A549 (cell line): ENCODE measurements around the gene BCAS3. TPM values are rescaled to one million over a fixed set of nuclear protein-coding genes. Genes with fewer than 3 reads are reported as not detected.

ENCODE experiments used
- ATAC-seq, 2 experiments: fragments of 200-7000 bp in 1 of 2; fragments of >200 bp in 1 of 2; cut with Nextera tagmentation in 1 of 2; cut with Tn5 transposase in 1 of 2; 3 replicates each; pipeline versions ENCODE4 v1.8.0 to v1.9.1; 2018 to 2020; ENCODE audit warnings: mild to moderate bottlenecking in 1 of 2, moderate library complexity in 1 of 2
- CTCF ChIA-PET: fragments of 300-600 bp; sonication (Branson Sonifier 250); formaldehyde crosslinking; extraction: SDS; loops from one replicate; lab custom pipeline; 2021; ENCODE audit warnings: antibody characterized with exemption, inconsistent platforms; lab: Yijun Ruan, JAX
- POLR2A ChIA-PET: fragments of 350-600 bp; formaldehyde crosslinking; extraction: SDS; loops from one replicate; lab custom pipeline; 2021; ENCODE audit warnings: antibody characterized with exemption, inconsistent platforms; lab: Yijun Ruan, JAX
- DNase-seq, 2 experiments: peaks; one replicate each; pipeline versions ENCODE4 v3.0.0 to v3.0.0-alpha.2; 2011 to 2016; ENCODE audit warnings: low read depth in 1 of 2, low spot score in 1 of 2
- FAIRE-seq: peaks from 2 replicates; lab custom pipeline; 2011; peaks lifted over from hg19 to GRCh38; lab: Jason Lieb, UNC
- H3K27ac ChIP-seq, 2 experiments: fragments of >200 bp; sonication (Bioruptor Twin); formaldehyde crosslinking; 3 replicates each; pipeline ENCODE4 v1.5.1; 2016 to 2017
- H3K4me1 ChIP-seq: fragments of >200 bp; sonication (Bioruptor Twin); formaldehyde crosslinking; 3 replicates; pipeline ENCODE4 v1.6.1; 2016
- H3K4me2 ChIP-seq: fragments of >200 bp; sonication (Bioruptor Twin); formaldehyde crosslinking; 3 replicates; pipeline ENCODE4 v1.6.1; 2016
- H3K4me3 ChIP-seq: fragments of >200 bp; sonication (Bioruptor Twin); formaldehyde crosslinking; 3 replicates; pipeline ENCODE4 v1.5.1; 2016
- H3K9me3 ChIP-seq: fragments of >200 bp; sonication (Bioruptor Twin); formaldehyde crosslinking; 3 replicates; pipeline ENCODE4 v1.6.1; 2016
- CBX2 ChIP-seq: fragments of 200-600 bp; sonication (generic); IDR thresholded peaks from 2 replicates; pipeline ENCODE4 v1.6.1; 2016; ENCODE audit warnings: low read depth, mild to moderate bottlenecking, borderline replicate concordance
- CHD4 ChIP-seq: fragments of 200-600 bp; sonication (generic); IDR thresholded peaks from 2 replicates; pipeline ENCODE4 v1.6.1; 2016; ENCODE audit warnings: antibody characterized with exemption, mild to moderate bottlenecking, borderline replicate concordance
- EHF ChIP-seq: fragments of 250-450 bp; sonication (Bioruptor Pico); IDR thresholded peaks from 2 replicates; pipeline ENCODE4 v1.5.0; 2020; ENCODE audit warnings: mild to moderate bottlenecking
- EHMT2 ChIP-seq: fragments of 200-600 bp; sonication (generic); IDR thresholded peaks from 2 replicates; pipeline ENCODE4 v1.6.1; 2016; ENCODE audit warnings: antibody characterized with exemption, low read depth, mild to moderate bottlenecking, moderate library complexity
- ESRRA ChIP-seq: fragments of 150-350 bp; IDR thresholded peaks from 2 replicates; pipeline ENCODE4 v1.6.1; 2014; ENCODE audit warnings: mild to moderate bottlenecking, low read length, borderline replicate concordance
- FOSB ChIP-seq: fragments of 250-450 bp; sonication (Bioruptor Pico); IDR thresholded peaks from 2 replicates; pipeline ENCODE4 v1.5.0; 2020; ENCODE audit warnings: mild to moderate bottlenecking, moderate library complexity
- FOXS1 ChIP-seq: fragments of 250-450 bp; sonication (Bioruptor Pico); IDR thresholded peaks from 2 replicates; pipeline ENCODE4 v1.5.0; 2020; ENCODE audit warnings: mild to moderate bottlenecking, moderate library complexity
- GATA3 ChIP-seq: IDR thresholded peaks from 2 replicates; pipeline ENCODE4 v1.6.1; 2012; ENCODE audit warnings: borderline replicate concordance
- HDAC2 ChIP-seq: fragments of 200-600 bp; sonication (generic); IDR thresholded peaks from 2 replicates; pipeline ENCODE4 v1.6.1; 2016
- HOXA7 ChIP-seq: fragments of 250-450 bp; sonication (Bioruptor Pico); IDR thresholded peaks from 2 replicates; pipeline ENCODE4 v1.5.0; 2020; ENCODE audit warnings: mild to moderate bottlenecking, moderate library complexity
- JUN ChIP-seq, 2 experiments: fragments of >200 bp; sonication (Bioruptor Twin); formaldehyde crosslinking; IDR thresholded peaks; 2 replicates in 1 of 2; 3 replicates in 1 of 2; pipeline ENCODE4 v1.6.1; 2016 to 2017
- MAFK ChIP-seq: fragments of 450-650 bp; IDR thresholded peaks from 2 replicates; pipeline ENCODE4 v1.6.1; 2014; ENCODE audit not compliant: partially characterized antibody
- NPAS2 ChIP-seq: fragments of 250-450 bp; sonication (Bioruptor Pico); IDR thresholded peaks from 2 replicates; pipeline ENCODE4 v1.8.0; 2022; ENCODE audit warnings: mild to moderate bottlenecking, moderate library complexity, borderline replicate concordance
- NR3C1 ChIP-seq: fragments of >200 bp; sonication (Bioruptor Twin); formaldehyde crosslinking; IDR thresholded peaks from 3 replicates; pipeline ENCODE4 v1.6.1; 2017
- RCOR1 ChIP-seq: fragments of 150-350 bp; IDR thresholded peaks from 2 replicates; pipeline ENCODE4 v1.6.1; 2014; ENCODE audit warnings: antibody characterized with exemption, low read length, low read depth
- SMC3 ChIP-seq: fragments of >200 bp; sonication (Bioruptor Twin); formaldehyde crosslinking; IDR thresholded peaks from 3 replicates; pipeline ENCODE4 v1.6.1; 2018; ENCODE audit warnings: inconsistent platforms
- TP53 ChIP-seq: fragments of 250-450 bp; sonication (Bioruptor Pico); IDR thresholded peaks from 2 replicates; pipeline ENCODE4 v1.5.0; 2021; ENCODE audit warnings: mild to moderate bottlenecking, moderate library complexity
- ZC3H11A ChIP-seq: fragments of 450-650 bp; IDR thresholded peaks from 2 replicates; pipeline ENCODE4 v1.6.1; 2014; ENCODE audit warnings: antibody characterized with exemption, mild to moderate bottlenecking
- ZSCAN20 ChIP-seq: fragments of 250-450 bp; sonication (Bioruptor Pico); IDR thresholded peaks from 2 replicates; pipeline ENCODE4 v1.8.0; 2022; ENCODE audit warnings: mild to moderate bottlenecking, moderate library complexity
- WGBS: methylation state at CpG from one replicate; pipeline ENCODE4 v1.1.6; 2017; ENCODE audit errors: missing lambda C conversion rate; 5-methylcytosine and 5-hydroxymethylcytosine counted together
- polyA plus RNA-seq, 4 experiments: library from polyadenylated mRNA; depleted of rRNA in 3 of 4; stranded (reverse); fragments of >200 nt; fragmentation: RNase III in 1 of 4; extraction: RNeasy Plus Mini Kit Qiagen cat#74134 plus additional on column Dnase treatment in 1 of 4; gene quantifications; 2 replicates in 3 of 4; 3 replicates in 1 of 4; pipeline ENCODE4 v1.2.3, GENCODE V29; 2011 to 2017
- TF ChIP-seq, protein P1 (sequence below): fragments of >200 bp; sonication (Bioruptor Twin); formaldehyde crosslinking; IDR thresholded peaks from 3 replicates; pipeline ENCODE4 v1.5.1; 2016
- TF ChIP-seq, protein P2 (sequence below): fragments of 200-600 bp; sonication (generic); IDR thresholded peaks from 2 replicates; pipeline ENCODE4 v1.6.1; 2016; ENCODE audit warnings: antibody characterized with exemption, mild to moderate bottlenecking, moderate library complexity

BCAS3 gene
- polyA plus RNA-seq, 2 of the 4 experiments (the other 2 are of a cell fraction) = 14.7 to 43.4 TPM

DNA sequence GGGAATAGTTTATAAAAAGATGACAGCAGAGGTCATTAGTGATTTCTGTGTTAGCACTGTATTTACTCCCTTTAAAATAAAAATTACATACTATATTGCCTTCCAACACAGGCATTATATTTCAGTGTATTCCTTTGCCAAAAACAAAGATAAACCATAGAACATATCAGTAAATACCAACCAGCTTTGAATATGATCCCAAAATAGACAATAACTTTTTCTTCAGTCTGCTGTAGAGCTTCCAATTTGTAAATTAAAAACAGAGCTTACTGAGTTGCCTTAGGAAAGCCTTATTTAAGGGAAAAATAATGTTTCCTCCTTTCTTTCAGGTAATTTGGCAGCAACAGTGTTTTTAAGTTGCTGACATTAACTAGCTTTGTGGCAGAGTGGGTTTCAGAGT is 369.9 kb downstream of the BCAS3 start:
- Histone ChIP-seq H3K4me3 (no peak overlapping the region), H3K4me1 (no peaks in the 10 kb centered on the region), H3K9me3 (no peaks in the 10 kb centered on the region), H3K27ac (no peak overlapping the region), H3K4me2 (no peak overlapping the region)
- CTCF ChIA-PET = no interaction called here
- TF ChIP-seq MAFK (no peak), CBX2 (no peak), EHF (no peak), NPAS2 (CRISPR knock-in tag) (no peak)
- ATAC-seq (no peak), DNase-seq (no peak), FAIRE-seq (no peak)
- POLR2A ChIA-PET = no interaction called here

DNA sequence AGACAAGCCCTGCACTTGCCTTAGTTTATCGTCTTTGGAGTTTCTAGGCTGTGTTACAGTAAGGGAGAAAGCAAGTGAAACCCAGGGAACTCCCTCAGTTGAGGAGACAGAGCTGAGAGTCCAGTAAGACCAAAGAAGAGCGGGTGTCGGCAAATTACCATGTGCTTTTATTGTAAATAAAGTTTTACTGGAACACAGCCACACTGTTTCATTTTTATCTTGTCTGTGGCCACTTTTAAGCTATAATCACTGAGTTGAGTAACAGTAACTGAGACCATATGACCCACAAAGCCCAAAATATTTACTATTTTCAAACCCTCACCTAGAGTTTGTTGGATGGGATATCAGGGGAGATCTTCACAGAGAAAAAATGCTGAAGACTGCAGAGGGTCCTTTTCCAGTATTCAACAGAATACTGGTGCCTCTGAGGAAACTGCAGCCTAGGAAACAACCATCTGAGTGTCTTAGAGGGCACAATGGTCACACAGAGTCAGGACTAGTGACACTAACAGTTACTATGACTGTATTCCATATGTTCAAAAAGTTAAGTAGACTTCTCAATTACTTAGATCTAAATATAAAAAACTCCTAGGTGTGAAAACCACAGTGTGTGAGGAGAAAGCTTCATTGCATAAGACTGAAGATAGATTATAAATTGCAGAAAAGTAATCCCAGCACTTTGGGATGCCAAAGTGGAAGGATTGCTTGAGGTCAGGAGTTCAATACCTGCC is 370.9 kb downstream of the BCAS3 start:
- 92% methylated on average over 3 of the region's 3 CpGs for WGBS

DNA sequence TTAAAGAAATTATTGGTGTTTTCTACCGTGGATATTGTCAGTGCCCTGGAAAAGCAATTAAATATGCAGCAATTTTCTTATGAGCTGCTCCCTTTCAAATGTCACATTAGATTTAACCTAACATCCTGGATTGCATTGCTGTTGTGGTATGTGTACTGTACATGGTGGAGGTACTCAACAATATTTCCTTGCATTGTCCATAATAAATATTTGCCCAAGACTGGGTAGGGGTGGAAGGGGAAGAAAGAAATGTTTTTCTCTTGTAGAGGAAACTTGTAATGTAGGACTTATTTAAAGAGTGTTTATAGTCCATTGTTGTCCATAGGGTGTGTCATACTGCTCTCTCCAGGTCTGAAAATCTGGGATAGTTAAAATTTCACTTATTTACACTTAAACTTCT is 375.8 kb downstream of the BCAS3 start:
- WGBS = 47% methylated on average over 1 of the region's 1 CpG
- ChIA-PET POLR2A (no interaction called here), CTCF (interaction anchor here (1.1 kb wide), 1 partner anchor 337 kb away, joined by 3 read pairs; no protein-coding TSS in a partner anchor)
- no peaks in the 10 kb centered on the region for H3K4me1 ChIP-seq
- no peak for ATAC-seq
- DNase-seq = no peak
- no peak overlapping the region for H3K4me3 ChIP-seq
- H3K4me2 ChIP-seq = no peak overlapping the region
- TF ChIP-seq ZC3H11A (no peak), HDAC2 (no peak), FOXS1 (no peak), NR3C1 (no peak), HOXA7 (CRISPR knock-in tag) (no peak), TP53 (no peak), FOSB (CRISPR knock-in tag) (no peak), RCOR1 (no peak), MAFK (no peak), EHF (no peak), JUN (IDR thresholded peaks at IDR 0.05) (no peak), GATA3 (no peak), CHD4 (no peak)
- TF ChIP-seq, protein P1, sequence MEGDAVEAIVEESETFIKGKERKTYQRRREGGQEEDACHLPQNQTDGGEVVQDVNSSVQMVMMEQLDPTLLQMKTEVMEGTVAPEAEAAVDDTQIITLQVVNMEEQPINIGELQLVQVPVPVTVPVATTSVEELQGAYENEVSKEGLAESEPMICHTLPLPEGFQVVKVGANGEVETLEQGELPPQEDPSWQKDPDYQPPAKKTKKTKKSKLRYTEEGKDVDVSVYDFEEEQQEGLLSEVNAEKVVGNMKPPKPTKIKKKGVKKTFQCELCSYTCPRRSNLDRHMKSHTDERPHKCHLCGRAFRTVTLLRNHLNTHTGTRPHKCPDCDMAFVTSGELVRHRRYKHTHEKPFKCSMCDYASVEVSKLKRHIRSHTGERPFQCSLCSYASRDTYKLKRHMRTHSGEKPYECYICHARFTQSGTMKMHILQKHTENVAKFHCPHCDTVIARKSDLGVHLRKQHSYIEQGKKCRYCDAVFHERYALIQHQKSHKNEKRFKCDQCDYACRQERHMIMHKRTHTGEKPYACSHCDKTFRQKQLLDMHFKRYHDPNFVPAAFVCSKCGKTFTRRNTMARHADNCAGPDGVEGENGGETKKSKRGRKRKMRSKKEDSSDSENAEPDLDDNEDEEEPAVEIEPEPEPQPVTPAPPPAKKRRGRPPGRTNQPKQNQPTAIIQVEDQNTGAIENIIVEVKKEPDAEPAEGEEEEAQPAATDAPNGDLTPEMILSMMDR = no peak
- H3K27ac ChIP-seq = no peak overlapping the region
- H3K9me3 ChIP-seq = no peaks in the 10 kb centered on the region
- no peak for FAIRE-seq

More for the DNA sequence above, 370.9 kb downstream of the BCAS3 start:
- H3K9me3 ChIP-seq = no peaks in the 10 kb centered on the region
- H3K4me2 ChIP-seq = no peak overlapping the region
- DNase-seq = no peak
- H3K4me1 ChIP-seq = no peaks in the 10 kb centered on the region
- ATAC-seq = no peak
- H3K4me3 ChIP-seq = no peak overlapping the region
- POLR2A ChIA-PET = no interaction called here
- H3K27ac ChIP-seq = no peak overlapping the region
- TF ChIP-seq, protein P2, sequence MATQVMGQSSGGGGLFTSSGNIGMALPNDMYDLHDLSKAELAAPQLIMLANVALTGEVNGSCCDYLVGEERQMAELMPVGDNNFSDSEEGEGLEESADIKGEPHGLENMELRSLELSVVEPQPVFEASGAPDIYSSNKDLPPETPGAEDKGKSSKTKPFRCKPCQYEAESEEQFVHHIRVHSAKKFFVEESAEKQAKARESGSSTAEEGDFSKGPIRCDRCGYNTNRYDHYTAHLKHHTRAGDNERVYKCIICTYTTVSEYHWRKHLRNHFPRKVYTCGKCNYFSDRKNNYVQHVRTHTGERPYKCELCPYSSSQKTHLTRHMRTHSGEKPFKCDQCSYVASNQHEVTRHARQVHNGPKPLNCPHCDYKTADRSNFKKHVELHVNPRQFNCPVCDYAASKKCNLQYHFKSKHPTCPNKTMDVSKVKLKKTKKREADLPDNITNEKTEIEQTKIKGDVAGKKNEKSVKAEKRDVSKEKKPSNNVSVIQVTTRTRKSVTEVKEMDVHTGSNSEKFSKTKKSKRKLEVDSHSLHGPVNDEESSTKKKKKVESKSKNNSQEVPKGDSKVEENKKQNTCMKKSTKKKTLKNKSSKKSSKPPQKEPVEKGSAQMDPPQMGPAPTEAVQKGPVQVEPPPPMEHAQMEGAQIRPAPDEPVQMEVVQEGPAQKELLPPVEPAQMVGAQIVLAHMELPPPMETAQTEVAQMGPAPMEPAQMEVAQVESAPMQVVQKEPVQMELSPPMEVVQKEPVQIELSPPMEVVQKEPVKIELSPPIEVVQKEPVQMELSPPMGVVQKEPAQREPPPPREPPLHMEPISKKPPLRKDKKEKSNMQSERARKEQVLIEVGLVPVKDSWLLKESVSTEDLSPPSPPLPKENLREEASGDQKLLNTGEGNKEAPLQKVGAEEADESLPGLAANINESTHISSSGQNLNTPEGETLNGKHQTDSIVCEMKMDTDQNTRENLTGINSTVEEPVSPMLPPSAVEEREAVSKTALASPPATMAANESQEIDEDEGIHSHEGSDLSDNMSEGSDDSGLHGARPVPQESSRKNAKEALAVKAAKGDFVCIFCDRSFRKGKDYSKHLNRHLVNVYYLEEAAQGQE = no peak
- TF ChIP-seq ESRRA = no peak
- TF ChIP-seq SMC3 = no peak
- TF ChIP-seq EHMT2 = no peak
- TF ChIP-seq ZSCAN20 (CRISPR knock-in tag) = no peak
- TF ChIP-seq CHD4 = no peak
- TF ChIP-seq, all 56 proteins: peak for 0
- CTCF ChIA-PET = interaction anchor here (1.0 to 1.1 kb wide), 2 partner anchors 11 to 342 kb away, joined by 3 read pairs; no protein-coding TSS in a partner anchor
- no peak for FAIRE-seq
